GM19452 (cell line): ENCODE measurements around the gene DHRSX.
"Not testable (repeated sequence)": the region's sequence is repeated elsewhere in the genome, so short reads cannot be mapped to it uniquely, and the experiment has no call there.

Experiments
- ATAC-seq: cut with Tn5 transposase; IDR thresholded peaks from one replicate; pipeline ENCODE4 v1.9.1; 2021; ENCODE audit not compliant: unreplicated experiment

DHRSX gene

GRCh38 chrX:2460048-2460447, 40.7 kb downstream of the DHRSX start:
- ATAC-seq = not testable (repeated sequence)

DNA sequence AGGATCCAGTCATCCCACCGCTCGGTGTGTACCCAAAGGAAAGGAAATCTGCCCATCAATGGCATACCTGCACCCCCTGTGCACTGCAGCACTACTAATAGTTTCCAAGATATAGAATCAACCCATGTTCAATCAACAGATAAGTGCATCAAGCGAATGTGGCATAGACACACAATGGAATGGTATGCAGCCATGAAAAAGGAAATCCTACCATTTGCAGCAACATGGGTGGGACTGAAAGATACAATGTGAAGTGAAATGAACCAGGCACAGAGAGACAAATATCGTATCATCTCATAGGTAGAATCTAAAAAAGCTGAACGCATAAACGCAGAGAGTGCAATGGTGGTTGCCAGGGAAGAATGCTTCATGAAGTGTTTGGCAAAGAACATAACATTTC, 42.5 kb downstream of the DHRSX start:
- ATAC-seq = no peak

DNA sequence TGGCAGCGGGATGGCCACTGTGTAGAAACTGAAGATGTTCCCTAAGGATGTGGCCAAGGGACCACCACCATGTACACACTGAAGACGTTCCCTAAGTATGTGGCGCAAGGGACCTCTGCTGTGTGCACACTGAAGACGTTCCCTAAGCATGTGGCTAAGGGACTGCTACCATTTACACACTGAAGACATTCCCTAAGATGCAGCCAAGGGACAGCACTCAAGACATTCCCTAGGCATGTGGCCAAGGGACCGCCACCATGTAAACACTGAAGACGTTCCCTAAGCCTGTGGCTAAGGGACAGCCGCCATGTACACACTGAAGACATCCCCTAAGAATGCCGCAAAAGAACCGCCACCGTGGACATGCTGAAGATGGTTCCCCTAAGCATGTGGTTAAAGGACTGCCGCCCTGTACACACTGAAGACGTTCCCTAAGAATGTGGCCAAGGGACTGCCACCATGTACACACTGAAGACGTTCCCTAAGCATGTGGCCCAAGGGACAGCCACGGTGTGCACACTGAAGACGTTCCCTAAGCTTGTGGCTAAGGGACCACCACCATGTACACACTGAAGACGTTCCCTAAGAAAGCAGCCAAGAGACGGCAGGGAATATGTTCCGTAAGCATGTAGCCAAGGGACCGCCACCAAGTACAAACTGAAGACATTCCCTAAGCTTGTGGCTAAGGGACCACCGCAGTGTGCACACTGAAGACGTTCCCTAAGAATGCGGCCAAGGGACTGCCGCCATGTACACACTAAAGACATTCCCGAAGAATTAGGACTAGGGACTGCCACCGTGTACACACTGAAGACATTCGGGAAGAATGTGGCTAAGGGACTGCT, 43.3 kb downstream of the DHRSX start:
- no peak for ATAC-seq

GRCh38 chrX:2456091-2456490, 44.7 kb downstream of the DHRSX start:
- not testable (repeated sequence) for ATAC-seq

GRCh38 chrX:2454620-2455019, 46.2 kb downstream of the DHRSX start:
- not testable (repeated sequence) for ATAC-seq

DNA sequence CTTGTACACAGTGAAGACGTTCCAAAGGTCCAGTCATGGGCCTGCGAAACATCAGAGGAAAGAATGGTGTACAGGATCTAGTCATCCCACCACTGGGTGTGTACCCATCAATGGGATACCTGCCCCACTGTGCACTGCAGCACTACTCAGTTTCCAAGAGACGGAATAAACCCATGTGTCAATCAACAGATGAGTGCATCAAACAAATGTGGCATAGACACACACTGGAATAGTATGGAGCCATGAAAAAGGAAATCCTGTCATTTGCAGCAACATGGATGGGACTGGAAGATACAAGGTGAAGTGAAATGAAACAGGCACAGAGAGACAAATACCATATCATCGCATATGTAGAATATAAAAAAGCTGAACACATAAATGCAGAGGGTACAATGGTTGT, 48.0 kb downstream of the DHRSX start:
- ATAC-seq = no peak

GRCh38 chrX:2452317-2452784, 48.4 kb downstream of the DHRSX start:
- no peak for ATAC-seq

- no peak for ATAC-seq
These were observed 49.1 kb downstream of the DHRSX start for GRCh38 chrX:2451501-2452316.

DNA sequence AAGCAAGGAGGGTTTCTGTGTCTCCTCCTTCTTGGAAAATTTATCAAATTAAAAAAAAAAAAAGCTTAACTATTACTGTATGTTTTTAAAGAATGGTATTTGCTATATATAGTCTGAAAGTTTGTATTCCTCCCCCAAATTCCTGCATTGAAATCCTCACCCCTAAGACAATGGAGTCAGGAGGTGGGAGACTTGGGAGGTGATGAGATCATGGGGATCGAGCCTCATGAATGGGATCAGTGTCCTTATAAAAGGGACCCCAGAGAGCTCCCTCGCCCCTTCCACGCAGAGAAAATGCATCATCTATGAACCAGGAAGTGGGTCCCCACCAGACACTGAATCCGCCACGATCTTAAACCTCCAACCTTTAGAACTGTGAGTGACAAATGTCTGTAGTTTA, 50.1 kb downstream of the DHRSX start:
- no peak for ATAC-seq

DNA sequence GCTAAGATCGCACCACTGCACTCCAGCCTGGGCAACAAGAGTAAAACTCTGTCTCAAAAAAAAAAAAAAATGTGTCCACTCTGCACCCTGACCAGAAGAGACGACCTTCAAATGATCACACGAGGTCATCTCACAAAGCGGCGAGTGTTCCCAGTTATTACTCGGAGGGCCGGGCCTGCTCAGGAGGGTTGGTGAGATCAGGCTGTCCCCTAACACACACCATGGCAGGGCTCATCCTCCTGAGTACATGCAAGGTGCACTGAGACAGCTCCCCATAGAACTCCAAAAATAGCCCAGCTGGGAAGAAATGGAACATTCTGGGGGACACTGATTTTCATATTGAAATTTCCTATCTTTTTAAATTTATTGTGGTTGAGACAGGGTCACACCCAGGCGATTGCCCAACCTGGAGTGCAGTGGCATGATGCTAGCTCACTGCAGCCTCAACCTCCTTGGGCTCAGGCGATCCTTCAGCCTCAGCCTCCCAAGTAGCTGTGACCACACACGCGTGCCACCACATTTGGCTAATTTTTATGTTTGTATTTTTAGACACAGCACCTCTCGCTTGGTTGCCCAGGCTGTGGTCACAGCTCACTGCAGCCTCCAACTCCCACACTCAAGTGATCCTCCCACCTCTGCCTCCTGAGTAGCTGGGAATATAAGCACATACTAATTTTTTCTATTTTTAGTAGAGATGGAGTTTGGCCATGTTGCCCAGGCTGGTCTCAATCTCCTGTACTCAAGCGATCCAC, 51.5 kb downstream of the DHRSX start:
- no peak for ATAC-seq

DNA sequence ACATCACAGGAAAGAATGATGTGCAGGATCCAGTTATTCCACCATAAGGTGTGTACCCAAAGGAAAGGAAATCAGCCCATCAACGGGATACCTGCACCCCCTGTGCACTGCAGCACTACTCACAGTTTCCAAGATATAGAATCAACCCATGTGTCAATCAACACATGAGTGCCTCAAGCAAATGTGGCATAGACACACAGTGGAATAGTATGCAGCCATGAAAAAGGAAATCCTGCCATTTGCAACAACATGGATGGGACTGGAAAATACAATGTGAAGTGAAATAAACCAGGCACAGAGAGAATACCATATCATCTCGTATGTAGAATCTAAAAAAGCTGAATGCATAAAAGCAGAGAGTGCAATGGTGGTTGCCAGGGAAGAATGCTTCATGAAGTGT, 53.3 kb downstream of the DHRSX start:
- no peak for ATAC-seq

GRCh38 chrX:2446815-2447214, 54.0 kb downstream of the DHRSX start:
- ATAC-seq = no peak

DNA sequence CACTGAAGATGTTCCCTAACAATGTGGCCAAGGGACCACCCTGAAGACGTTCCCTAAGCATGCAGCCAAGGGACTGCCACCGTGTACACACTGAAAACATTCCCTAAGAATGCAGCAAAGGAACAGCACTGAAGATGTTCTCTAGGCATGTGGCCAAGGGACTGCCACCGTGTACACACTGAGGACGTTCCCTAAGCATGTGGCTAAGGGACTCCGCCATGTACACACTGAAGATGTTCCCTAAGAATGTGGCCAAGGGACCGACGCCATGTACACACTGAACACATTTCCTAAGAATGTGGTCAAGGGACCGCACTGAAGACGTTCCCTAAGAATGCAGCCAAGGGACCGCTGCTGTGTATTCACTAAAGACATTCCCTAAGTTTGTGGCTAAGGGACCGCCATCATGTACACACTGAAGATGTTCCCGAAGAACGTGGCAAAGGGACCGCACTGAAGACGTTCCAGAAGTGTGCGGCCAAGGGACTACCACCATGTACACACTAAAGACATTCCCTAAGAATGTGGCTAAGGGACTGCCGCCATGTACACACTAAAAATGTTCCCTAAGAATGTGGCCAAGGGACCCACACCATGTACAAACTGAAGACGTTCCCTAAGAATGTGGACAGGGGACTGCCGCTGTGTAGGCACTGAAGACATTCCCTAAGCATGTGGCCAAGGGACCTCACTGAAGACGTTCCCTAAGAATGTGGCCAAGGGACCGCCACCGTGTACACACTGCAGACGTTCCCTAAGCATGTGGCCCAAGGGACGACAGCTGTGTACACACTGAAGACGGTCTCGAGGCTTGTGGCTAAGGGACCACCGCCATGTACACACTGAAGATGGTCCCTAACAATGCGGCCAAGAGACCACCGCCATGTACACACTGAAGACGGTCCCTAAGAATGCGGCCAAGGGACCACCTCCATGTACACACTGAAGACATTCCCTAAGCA, 54.8 kb downstream of the DHRSX start:
- no peak for ATAC-seq

- no peak for ATAC-seq
These were observed 58.1 kb downstream of the DHRSX start for GRCh38 chrX:2442694-2443093.

GRCh38 chrX:2441466-2441865, 59.3 kb downstream of the DHRSX start:
- no peak for ATAC-seq

GRCh38 chrX:2439613-2440012, 61.2 kb downstream of the DHRSX start:
- no peak for ATAC-seq

DNA sequence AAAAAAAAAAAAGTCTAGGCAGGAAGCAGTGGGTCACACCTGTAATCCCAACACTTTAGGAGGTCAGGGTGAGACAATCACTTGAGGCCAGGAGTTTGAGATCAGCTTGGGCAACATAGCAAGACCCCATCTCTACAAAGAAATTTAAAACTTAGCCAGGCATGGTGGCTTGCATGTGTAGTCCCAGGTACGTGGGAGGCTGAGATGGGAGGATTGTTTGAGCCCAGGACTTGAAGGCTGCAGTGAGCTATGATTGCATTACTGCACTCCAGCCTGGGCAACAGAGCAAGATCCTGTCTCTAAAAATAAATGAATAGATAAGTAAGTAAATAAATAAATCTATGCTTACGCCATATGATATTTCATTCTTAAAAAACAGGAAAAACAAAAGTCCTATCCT, 65.3 kb downstream of the DHRSX start:
- no peak for ATAC-seq

DNA sequence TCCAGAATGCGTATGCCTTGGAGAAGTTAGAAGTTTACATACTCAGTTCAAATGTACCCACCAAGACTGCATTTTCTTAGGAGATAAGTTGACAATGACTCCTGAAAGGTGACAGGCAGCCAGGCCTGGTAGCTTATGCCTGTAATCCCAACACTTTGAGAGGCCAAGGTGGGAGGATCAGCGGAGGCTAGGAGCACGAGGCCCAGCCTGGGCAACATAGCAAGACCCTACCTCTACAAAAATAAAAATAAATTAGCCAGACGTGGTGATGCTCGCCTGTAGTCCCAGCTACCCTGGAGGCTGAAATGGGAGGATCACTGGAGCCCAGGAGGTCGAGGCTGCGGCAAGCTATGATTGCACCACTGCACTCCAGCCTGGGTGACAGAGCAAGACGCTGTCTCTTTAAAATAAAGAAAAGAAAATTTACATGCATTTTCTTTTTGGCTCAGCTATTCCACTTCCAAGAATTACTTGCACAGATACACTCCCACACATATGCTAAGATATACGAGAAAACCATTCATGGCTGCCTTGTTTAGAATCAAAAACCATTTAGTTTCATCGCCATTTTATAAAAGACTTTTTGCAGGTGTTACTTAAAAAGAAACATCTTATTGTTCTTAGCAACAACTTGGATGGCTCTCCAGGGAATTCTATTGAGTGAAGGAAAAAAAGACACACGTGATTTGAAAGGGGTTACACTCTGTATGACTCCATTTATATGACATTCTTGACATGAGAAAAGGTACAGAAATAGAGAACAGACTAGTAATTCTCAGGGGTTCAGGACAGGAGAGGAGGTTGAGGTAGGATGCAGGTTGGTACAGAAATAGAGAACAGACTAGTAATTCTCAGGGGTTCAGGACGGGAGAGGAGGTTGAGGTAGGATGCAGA, 66.3 kb downstream of the DHRSX start:
- no peak for ATAC-seq

DNA sequence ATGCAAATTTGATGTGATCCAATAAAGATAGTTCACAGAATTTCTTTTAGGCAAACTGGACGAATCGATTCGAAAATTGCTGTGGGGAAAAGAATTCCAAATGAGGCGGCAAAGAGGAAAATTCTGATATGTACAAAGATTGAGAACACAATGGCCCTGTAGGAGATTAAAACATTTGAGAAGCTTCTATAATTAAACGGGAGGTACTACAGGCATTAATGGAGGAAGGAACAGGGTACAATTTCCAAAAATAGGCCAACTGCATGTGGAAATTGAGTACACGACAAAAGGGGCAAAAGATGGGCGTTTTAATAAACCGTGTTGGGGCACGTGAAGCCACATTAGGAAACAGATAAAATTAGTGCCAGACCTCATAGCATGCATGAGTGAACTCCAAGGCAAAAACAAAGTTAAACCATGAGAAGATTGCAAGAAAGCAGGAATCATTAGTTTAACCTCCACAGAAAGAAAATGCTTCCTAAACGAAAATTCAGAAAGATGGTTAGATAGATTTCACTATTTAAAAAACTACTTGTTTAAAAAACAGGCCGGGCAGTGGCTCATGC, 68.4 kb downstream of the DHRSX start:
- no peak for ATAC-seq
